ENCODE results near the gene NMNAT2. TPM values are rescaled to one million over a fixed set of nuclear protein-coding genes. Genes with fewer than 3 reads are reported as not detected.
A peak's percentile ranks its signal among the peaks of the same experiment; 100 is the strongest.

NMNAT2 gene
- total and polyA plus RNA-seq, 7 donors, result under 0.01 to 5.5 (median 3.6) TPM

DNA sequence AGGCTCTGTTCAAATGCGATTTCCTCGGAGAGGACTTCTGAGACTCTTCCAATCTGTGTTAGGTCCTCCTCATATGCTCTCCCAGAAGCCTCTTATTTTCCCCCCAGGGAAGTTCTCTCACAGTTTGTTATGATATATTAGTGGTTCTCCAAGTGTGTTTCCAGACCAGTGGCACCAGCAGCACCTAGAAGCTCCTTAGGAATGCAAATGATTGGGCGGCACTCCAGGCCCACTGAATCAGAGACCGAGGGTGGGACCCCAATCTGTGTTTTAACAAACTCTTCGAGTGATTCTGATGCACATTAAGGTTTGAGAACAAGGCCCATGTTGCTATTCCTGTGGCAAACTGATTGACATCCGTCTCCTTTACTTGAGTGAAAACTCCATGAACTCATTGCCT, 63.0 kb downstream of the NMNAT2 start:
- Histone ChIP-seq H3K27me3 (no peaks in the 10 kb centered on the region), H3K36me3 (no peaks in the 10 kb centered on the region), H3K27ac (no peak overlapping the region), H3K4me1 (peaks cover 0 to 7% (median 4%) of the 10 kb centered on the region in 4 donors), H3K4me3 (no peak overlapping the region), H3K9me3 (no peaks in the 10 kb centered on the region)
- 88 to 89% methylated on average over 6 of the region's 6 CpGs for WGBS, 2 donors
- intact Hi-C loops (cut with DNase I), result no loop called here
- DNase-seq, result no peak
- TF ChIP-seq EP300 (IDR thresholded peaks at IDR 0.05), result no peak
- no peak for TF ChIP-seq POLR2A (IDR thresholded peaks at IDR 0.05)
- TF ChIP-seq, protein P1, sequence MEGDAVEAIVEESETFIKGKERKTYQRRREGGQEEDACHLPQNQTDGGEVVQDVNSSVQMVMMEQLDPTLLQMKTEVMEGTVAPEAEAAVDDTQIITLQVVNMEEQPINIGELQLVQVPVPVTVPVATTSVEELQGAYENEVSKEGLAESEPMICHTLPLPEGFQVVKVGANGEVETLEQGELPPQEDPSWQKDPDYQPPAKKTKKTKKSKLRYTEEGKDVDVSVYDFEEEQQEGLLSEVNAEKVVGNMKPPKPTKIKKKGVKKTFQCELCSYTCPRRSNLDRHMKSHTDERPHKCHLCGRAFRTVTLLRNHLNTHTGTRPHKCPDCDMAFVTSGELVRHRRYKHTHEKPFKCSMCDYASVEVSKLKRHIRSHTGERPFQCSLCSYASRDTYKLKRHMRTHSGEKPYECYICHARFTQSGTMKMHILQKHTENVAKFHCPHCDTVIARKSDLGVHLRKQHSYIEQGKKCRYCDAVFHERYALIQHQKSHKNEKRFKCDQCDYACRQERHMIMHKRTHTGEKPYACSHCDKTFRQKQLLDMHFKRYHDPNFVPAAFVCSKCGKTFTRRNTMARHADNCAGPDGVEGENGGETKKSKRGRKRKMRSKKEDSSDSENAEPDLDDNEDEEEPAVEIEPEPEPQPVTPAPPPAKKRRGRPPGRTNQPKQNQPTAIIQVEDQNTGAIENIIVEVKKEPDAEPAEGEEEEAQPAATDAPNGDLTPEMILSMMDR (IDR thresholded peaks at IDR 0.05), result no peak
- no peak for TF ChIP-seq POLR2AphosphoS5 (IDR thresholded peaks at IDR 0.05)

DNA sequence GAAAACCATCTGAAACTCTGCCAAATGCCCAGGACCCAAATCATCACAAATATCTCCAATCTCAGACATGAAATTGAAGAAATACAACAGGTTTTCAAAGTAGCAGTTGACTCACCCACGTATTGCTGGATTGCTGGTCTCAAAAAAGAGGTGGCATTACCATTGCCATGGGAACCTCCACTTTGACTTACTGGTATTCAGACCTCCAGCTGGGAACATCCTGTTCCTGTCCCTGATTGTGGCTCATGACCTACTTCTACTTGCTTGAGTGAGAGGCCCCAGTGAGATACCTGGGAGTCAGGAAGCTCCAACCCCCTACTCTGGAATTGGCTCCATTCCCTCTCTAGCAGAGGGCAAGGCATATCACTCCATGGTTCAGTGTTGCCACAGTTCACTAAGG, 64.6 kb downstream of the NMNAT2 start:
- Histone ChIP-seq H3K36me3 (no peaks in the 10 kb centered on the region), H3K4me3 (no peak overlapping the region), H3K9me3 (no peaks in the 10 kb centered on the region), H3K27me3 (no peaks in the 10 kb centered on the region), H3K27ac (no peak overlapping the region), H3K4me1 (peaks cover 0 to 23% (median 20%) of the 10 kb centered on the region in 4 donors)
- 78 to 83% methylated on average over 1 of the region's 1 CpG for WGBS, 2 donors
- DNase-seq, result no peak
- TF ChIP-seq, protein P1 (IDR thresholded peaks at IDR 0.05), result no peak
- TF ChIP-seq POLR2A (IDR thresholded peaks at IDR 0.05) (no peak), POLR2AphosphoS5 (IDR thresholded peaks at IDR 0.05) (no peak), EP300 (IDR thresholded peaks at IDR 0.05) (no peak)
- intact Hi-C loops (cut with DNase I), result no loop called here

DNA sequence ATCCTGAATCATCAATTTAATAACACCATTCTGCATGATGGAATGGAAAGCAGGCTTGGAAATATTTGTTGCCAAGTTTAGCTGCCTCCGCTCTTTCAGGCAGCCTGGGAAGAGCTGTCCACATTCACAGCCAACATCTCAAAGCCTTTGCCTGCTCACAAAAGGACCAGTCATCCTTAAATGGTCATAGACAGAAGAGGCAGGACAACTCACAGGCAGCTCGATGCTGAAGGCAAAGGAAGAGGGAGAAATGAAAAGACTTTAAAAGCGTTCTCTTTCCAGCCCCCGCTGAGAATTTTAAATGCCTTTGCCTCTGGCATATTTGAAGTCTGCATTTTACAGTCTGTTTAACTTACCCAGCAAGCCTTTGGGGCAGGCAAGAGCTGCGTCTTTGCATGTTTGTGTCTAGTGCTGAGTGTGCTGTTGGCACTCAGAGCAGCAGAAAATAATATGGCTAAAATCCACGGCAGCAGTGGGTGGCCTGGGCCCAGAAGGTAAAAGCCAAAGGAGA, 68.9 kb downstream of the NMNAT2 start:
- Histone ChIP-seq H3K27me3 (no peaks in the 10 kb centered on the region), H3K27ac (peak overlapping the region; percentile 74 to 82 (median 80)), H3K9me3 (no peaks in the 10 kb centered on the region), H3K4me1 (peaks cover 0 to 34% (median 28%) of the 10 kb centered on the region in 4 donors), H3K4me3 (peak overlapping the region in 1 of 4 donors; percentile 9), H3K36me3 (no peaks in the 10 kb centered on the region)
- 51 to 64% methylated on average over 6 of the region's 6 CpGs for WGBS, 2 donors
- TF ChIP-seq, protein P1 (IDR thresholded peaks at IDR 0.05), result no peak
- peak in 1 of 4 donors; percentile 23 for TF ChIP-seq EP300 (IDR thresholded peaks at IDR 0.05)
- peak in 3 of 4 donors; percentile 35 to 53 (median 44) for TF ChIP-seq POLR2AphosphoS5 (IDR thresholded peaks at IDR 0.05)
- no peak for TF ChIP-seq POLR2A (IDR thresholded peaks at IDR 0.05)
- intact Hi-C loops (cut with DNase I), result no loop called here
- DNase-seq, result peak; percentile 76

DNA sequence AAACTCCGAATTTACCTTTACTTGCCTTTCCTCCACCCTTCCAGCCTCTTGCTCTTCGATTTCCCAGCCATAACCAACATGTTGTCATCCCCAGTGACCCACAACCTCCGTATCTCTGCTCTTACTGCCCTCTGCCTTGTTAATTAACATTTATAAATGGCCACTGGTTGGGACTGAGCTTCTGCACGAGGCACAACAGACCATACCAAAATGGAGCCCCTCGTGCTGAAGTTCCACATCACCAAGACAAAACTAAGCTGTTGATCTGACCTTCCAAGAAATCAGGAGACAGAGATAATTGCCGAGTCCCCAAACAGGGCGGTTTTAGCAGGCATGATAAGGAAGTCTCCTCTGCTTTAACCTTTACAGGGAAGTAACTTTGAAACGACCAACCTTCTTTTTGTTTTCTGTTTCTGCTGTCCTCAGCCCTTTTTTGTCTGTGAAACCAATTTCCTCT, 71.9 kb downstream of the NMNAT2 start:
- Histone ChIP-seq H3K4me3 (no peak overlapping the region), H3K27me3 (no peaks in the 10 kb centered on the region), H3K9me3 (no peaks in the 10 kb centered on the region), H3K4me1 (peaks cover 0 to 34% (median 27%) of the 10 kb centered on the region in 4 donors), H3K36me3 (no peaks in the 10 kb centered on the region), H3K27ac (no peak overlapping the region)
- WGBS, 2 donors, result 36 to 58% methylated on average over 8 of the region's 8 CpGs
- TF ChIP-seq, protein P1 (IDR thresholded peaks at IDR 0.05), result no peak
- TF ChIP-seq POLR2A (IDR thresholded peaks at IDR 0.05) (no peak), POLR2AphosphoS5 (IDR thresholded peaks at IDR 0.05) (no peak), EP300 (IDR thresholded peaks at IDR 0.05) (no peak)
- no peak for DNase-seq
- intact Hi-C loops (cut with DNase I), result no loop called here
